Measurements from ENCODE around the gene DYNLRB1.

DYNLRB1 gene

GRCh38 chr20:34559311-34560140 is 43.3 kb downstream of the DYNLRB1 start:
- DNase-seq: peak; percentile 59

- DNase-seq: no peak
Observed at GRCh38 chr20:34560141-34560523, 43.9 kb downstream of the DYNLRB1 start.

GRCh38 chr20:34560614-34561013 is 44.4 kb downstream of the DYNLRB1 start:
- DNase-seq: no peak

- no peak for DNase-seq
Observed at GRCh38 chr20:34561661-34562060, 45.4 kb downstream of the DYNLRB1 start.

GRCh38 chr20:34562641-34563040 is 46.4 kb downstream of the DYNLRB1 start:
- no peak for DNase-seq

GRCh38 chr20:34564833-34565232 is 48.6 kb downstream of the DYNLRB1 start:
- peak; percentile 45 for DNase-seq

GRCh38 chr20:34566978-34567891 is 51.0 kb downstream of the DYNLRB1 start:
- DNase-seq: no peak

GRCh38 chr20:34567892-34568865 is 52.0 kb downstream of the DYNLRB1 start:
- DNase-seq: no peak

GRCh38 chr20:34569598-34569997 is 53.4 kb downstream of the DYNLRB1 start:
- no peak for DNase-seq

- no peak for DNase-seq
Observed at GRCh38 chr20:34570859-34571306, 54.7 kb downstream of the DYNLRB1 start.

- DNase-seq: peak; percentile 46
Observed at GRCh38 chr20:34571753-34572152, 55.5 kb downstream of the DYNLRB1 start.

- peak; percentile 44 for DNase-seq
Observed at GRCh38 chr20:34573541-34574300, 57.5 kb downstream of the DYNLRB1 start.

- peak; percentile 40 for DNase-seq
Observed at GRCh38 chr20:34574426-34574825, 58.2 kb downstream of the DYNLRB1 start.

GRCh38 chr20:34574861-34575260 is 58.6 kb downstream of the DYNLRB1 start:
- no peak for DNase-seq

GRCh38 chr20:34575271-34575670 is 59.0 kb downstream of the DYNLRB1 start:
- DNase-seq: no peak

GRCh38 chr20:34575756-34576155 is 59.5 kb downstream of the DYNLRB1 start:
- DNase-seq: peak; percentile 35

- no peak for DNase-seq
Observed at GRCh38 chr20:34577061-34577460, 60.8 kb downstream of the DYNLRB1 start.

- peak; percentile 5 for DNase-seq
Observed at GRCh38 chr20:34578025-34578424, 61.8 kb downstream of the DYNLRB1 start.

- peak; percentile 29 for DNase-seq
Observed at GRCh38 chr20:34578521-34578920, 62.3 kb downstream of the DYNLRB1 start.

GRCh38 chr20:34579191-34579978 is 63.2 kb downstream of the DYNLRB1 start:
- peak; percentile 84 for DNase-seq
